ENCODE measurements around the gene NSDHL. TPM values are rescaled to one million over a fixed set of nuclear protein-coding genes. Genes with fewer than 3 reads are reported as not detected.

NSDHL gene
- total RNA-seq, 2 donors from 2014 or later, result 25.8 to 34.8 TPM

DNA sequence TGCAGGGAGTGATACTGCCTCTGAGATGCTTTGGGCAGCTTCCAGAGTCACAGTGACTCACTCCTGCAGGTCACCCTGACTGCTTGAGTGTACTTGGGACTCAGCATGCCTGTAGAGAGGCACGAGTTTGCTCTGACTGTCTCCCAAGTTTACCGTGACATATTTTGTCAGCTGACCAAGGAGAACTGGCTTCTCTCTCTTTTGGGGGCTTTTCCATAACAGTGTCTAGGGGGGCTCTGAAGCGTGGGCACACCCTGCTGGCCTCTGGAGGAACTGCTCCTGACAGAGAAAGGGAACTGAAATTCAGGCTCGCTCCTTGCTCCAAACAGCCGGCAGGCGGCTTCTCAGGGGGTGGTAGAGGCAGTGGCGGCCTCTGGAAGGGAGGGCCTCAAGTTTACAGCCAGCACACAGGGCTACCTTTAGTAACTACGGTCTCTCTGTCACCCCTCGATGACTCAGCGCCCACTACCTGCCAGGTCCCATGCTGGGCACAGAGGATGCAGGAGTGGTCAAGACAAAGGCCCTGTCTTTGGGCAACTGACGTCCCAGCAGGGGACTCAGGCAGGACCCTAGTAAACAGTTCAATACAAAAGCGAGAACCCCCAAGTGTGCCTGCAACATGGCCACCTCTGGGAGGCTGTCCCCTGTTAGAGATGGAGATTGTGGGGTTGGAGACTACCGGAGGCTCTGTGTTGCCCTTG lies 84.8 kb downstream of the NSDHL start:
- Mint-ChIP-seq H3K9me3 (peaks cover 62% of the 10 kb centered on the region), H3K4me1 (no peaks in the 10 kb centered on the region), H3K4me3 (no peak overlapping the region), H3K27ac (peak overlapping the region; percentile 26), H3K27me3 (ENCODE audit: insufficient read depth) (no peaks in the 10 kb centered on the region), H3K36me3 (ENCODE audit: low read depth) (no peaks in the 10 kb centered on the region)
- no peaks in the 10 kb centered on the region for H3K9me3 ChIP-seq (ENCODE audit: control insufficient read depth, low read length)
- peak; percentile 82 for DNase-seq
- WGBS, 2 experiments (ENCODE audit: insufficient coverage in 1 of 2, insufficient read length in 1 of 2), result 0 to 41% methylated on average over 1 to 12 of the region's 13 CpGs
- no peaks in the 10 kb centered on the region for H3K4me1 ChIP-seq (ENCODE audit: control insufficient read depth, insufficient read depth, low read length)
- H3K4me3 ChIP-seq (ENCODE audit: low read length), result no peak overlapping the region
- H3K27me3 ChIP-seq (ENCODE audit: control insufficient read depth, insufficient read depth, low read length, poor library complexity, severe bottlenecking), result no peaks in the 10 kb centered on the region
- H3K27ac ChIP-seq (ENCODE audit: low read depth, low read length), result no peak overlapping the region
- H3K36me3 ChIP-seq (ENCODE audit: control insufficient read depth, insufficient read depth, low read length), result no peaks in the 10 kb centered on the region
- no peak overlapping the region for H3K9ac ChIP-seq (ENCODE audit: extremely low read depth, low read length, poor library complexity, severe bottlenecking)
- TF ChIP-seq, protein P1, sequence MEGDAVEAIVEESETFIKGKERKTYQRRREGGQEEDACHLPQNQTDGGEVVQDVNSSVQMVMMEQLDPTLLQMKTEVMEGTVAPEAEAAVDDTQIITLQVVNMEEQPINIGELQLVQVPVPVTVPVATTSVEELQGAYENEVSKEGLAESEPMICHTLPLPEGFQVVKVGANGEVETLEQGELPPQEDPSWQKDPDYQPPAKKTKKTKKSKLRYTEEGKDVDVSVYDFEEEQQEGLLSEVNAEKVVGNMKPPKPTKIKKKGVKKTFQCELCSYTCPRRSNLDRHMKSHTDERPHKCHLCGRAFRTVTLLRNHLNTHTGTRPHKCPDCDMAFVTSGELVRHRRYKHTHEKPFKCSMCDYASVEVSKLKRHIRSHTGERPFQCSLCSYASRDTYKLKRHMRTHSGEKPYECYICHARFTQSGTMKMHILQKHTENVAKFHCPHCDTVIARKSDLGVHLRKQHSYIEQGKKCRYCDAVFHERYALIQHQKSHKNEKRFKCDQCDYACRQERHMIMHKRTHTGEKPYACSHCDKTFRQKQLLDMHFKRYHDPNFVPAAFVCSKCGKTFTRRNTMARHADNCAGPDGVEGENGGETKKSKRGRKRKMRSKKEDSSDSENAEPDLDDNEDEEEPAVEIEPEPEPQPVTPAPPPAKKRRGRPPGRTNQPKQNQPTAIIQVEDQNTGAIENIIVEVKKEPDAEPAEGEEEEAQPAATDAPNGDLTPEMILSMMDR (conservative IDR thresholded peaks at IDR 0.05), result peak; percentile 84

DNA sequence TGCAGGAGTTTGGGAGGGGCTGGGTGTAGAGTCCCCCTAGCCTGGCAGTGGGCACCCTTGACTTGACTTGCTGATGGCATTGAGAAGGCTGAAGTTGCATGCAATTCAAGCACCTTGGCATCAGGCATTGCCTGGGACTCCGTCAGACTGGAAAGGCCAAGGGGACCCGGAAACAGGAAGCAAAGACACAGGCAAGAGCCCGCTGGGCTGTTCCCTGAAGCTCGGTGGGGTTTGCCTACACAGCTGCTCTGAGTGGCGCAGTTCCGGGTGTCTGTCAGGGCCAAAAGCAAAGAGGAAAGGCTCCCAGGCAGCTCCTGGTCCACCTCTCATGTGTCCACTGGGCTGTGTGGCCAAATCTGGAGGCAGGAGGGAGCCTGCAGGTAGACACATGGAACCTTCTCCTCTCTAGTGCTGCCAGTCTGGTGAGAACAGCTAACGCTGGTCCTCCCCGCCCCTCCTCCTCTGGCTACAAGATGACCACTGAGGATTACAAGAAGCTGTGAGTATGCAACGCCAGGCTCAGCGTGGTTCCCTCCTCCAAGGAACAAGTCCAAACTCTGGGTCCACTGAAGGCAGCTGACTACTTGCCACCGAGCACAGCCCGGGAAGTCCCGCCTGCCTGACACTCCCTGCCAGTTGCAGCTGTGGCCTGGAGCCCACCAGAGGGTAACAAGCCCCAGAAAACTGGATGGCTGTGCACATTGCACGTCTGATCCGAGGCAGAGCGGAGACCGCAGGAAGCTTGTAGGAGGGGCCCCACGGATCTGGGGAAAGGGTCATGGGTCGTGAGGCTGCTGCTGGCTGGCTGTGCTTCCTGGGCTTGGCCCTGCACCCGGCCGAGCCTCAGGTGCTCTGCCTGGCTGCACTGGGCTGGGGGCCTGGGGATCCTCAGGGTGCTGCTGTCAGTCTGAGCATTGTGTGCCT lies 87.1 kb downstream of the NSDHL start:
- DNase-seq, result no peak
- Histone ChIP-seq H3K9ac (ENCODE audit: extremely low read depth, low read length, poor library complexity, severe bottlenecking) (no peak overlapping the region), H3K4me3 (ENCODE audit: low read length) (no peak overlapping the region), H3K9me3 (ENCODE audit: control insufficient read depth, low read length) (no peaks in the 10 kb centered on the region), H3K27ac (ENCODE audit: low read depth, low read length) (no peak overlapping the region), H3K36me3 (ENCODE audit: control insufficient read depth, insufficient read depth, low read length) (no peaks in the 10 kb centered on the region), H3K4me1 (ENCODE audit: control insufficient read depth, insufficient read depth, low read length) (no peaks in the 10 kb centered on the region), H3K27me3 (ENCODE audit: control insufficient read depth, insufficient read depth, low read length, poor library complexity, severe bottlenecking) (no peaks in the 10 kb centered on the region)
- TF ChIP-seq, protein P1 (conservative IDR thresholded peaks at IDR 0.05), result no peak
- Mint-ChIP-seq H3K9me3 (peaks cover 66% of the 10 kb centered on the region), H3K27ac (no peak overlapping the region), H3K27me3 (ENCODE audit: insufficient read depth) (no peaks in the 10 kb centered on the region), H3K36me3 (ENCODE audit: low read depth) (peaks cover 4% of the 10 kb centered on the region), H3K4me3 (no peak overlapping the region), H3K4me1 (no peaks in the 10 kb centered on the region)
- 92 to 93% methylated on average over 6 to 21 of the region's 21 CpGs for WGBS, 2 experiments (ENCODE audit: insufficient coverage in 1 of 2, insufficient read length in 1 of 2)

DNA sequence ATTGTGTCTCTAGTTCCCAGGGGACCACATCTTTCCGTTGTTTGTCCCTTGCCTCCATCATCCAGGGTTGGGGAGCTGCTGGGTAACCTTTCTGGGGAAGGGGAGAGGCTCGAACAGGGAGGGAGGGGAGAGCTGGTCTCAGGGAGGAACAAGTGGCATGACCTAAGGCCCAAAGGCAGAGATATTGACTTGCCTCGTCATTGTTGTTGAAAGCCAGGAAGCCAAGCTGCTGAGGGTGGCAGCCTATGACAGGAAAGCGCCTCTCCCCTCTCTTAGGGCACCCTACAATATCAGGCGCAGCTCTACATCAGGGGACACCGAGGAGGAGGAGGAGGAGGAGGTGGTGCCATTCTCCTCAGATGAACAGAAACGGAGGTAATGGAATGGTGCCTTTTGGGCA lies 87.8 kb downstream of the NSDHL start:
- TF ChIP-seq, protein P1 (conservative IDR thresholded peaks at IDR 0.05), result no peak
- Histone ChIP-seq H3K9me3 (ENCODE audit: control insufficient read depth, low read length) (no peaks in the 10 kb centered on the region), H3K4me1 (ENCODE audit: control insufficient read depth, insufficient read depth, low read length) (no peaks in the 10 kb centered on the region), H3K9ac (ENCODE audit: extremely low read depth, low read length, poor library complexity, severe bottlenecking) (no peak overlapping the region), H3K4me3 (ENCODE audit: low read length) (no peak overlapping the region), H3K27ac (ENCODE audit: low read depth, low read length) (no peak overlapping the region), H3K27me3 (ENCODE audit: control insufficient read depth, insufficient read depth, low read length, poor library complexity, severe bottlenecking) (no peaks in the 10 kb centered on the region), H3K36me3 (ENCODE audit: control insufficient read depth, insufficient read depth, low read length) (no peaks in the 10 kb centered on the region)
- 83% methylated on average over 5 of the region's 7 CpGs; no CpG with 5 or more reads in 1 of the 2 experiments for WGBS, 2 experiments (ENCODE audit: insufficient coverage in 1 of 2, insufficient read length in 1 of 2)
- H3K4me1 Mint-ChIP-seq, result no peaks in the 10 kb centered on the region
- H3K27ac Mint-ChIP-seq, result no peak overlapping the region
- H3K4me3 Mint-ChIP-seq, result no peak overlapping the region
- H3K27me3 Mint-ChIP-seq (ENCODE audit: insufficient read depth), result no peaks in the 10 kb centered on the region
- H3K9me3 Mint-ChIP-seq, result peaks cover 74% of the 10 kb centered on the region
- DNase-seq, result no peak
- peaks cover 4% of the 10 kb centered on the region for H3K36me3 Mint-ChIP-seq (ENCODE audit: low read depth)

Other genes starting within 250 kb of the NSDHL start
- 1 to 10 TPM; 1.7 TPM for gene GABRQ, start 193.2 kb upstream of the NSDHL start, total RNA-seq
- not detected for gene MAGEA3, start 132.3 kb upstream of the NSDHL start, total RNA-seq
- gene CSAG2, start 121.8 kb upstream of the NSDHL start, total RNA-seq, result under 1 TPM in 1 of 2 donors, not detected in 1; 0.35 TPM
- gene MAGEA2B, start 116.4 kb upstream of the NSDHL start, total RNA-seq, result not detected
- gene CSAG1, start 97.3 kb upstream of the NSDHL start, total RNA-seq, result not detected
- not detected for gene MAGEA12, start 97.3 kb upstream of the NSDHL start, total RNA-seq
- gene MAGEA2, start 77.2 kb upstream of the NSDHL start, total RNA-seq, result under 1 TPM in 1 of 2 donors, not detected in 1; 0.53 TPM
- under 1 TPM in 1 of 2 donors, not detected in 1; 0.35 TPM for gene CSAG3, start 71.8 kb upstream of the NSDHL start, total RNA-seq
- not detected for gene MAGEA6, start 61.4 kb upstream of the NSDHL start, total RNA-seq
- gene CETN2, start 306 bp upstream of the NSDHL start, total RNA-seq, result 10 to 100 TPM; 44.1 to 54.3 TPM
- gene ZNF185, start 67.0 kb downstream of the NSDHL start, total RNA-seq, result 10 to 100 TPM; 13.5 to 20.7 TPM
- gene PNMA5, start 163.1 kb downstream of the NSDHL start, total RNA-seq, result under 1 TPM; 0.15 to 0.29 TPM
- gene PNMA3, start 225.4 kb downstream of the NSDHL start, total RNA-seq, result 1 to 10 TPM; 5.4 to 7.4 TPM
- 1 to 10 TPM; 5.2 to 7.6 TPM for gene PNMA6A, start 241.4 kb downstream of the NSDHL start, total RNA-seq

Measured in endodermal cell (in vitro differentiated cells).